HL-60/S4 treated with retinoic acid at 250 ng/mL for 4 days and 3 days (cell line): Measurements from ENCODE around the gene TNRC6B.
"Not testable (repeated sequence)": the region's sequence is repeated elsewhere in the genome, so short reads cannot be mapped to it uniquely, and the experiment has no call there.

Experiments used
- in situ Hi-C: fragments of 300-500 bp; cut with MboI; formaldehyde crosslinking; loops from 2 replicates; pipeline ENCODE4 v1.7.0; 2022; ENCODE audit warnings: low sequenced_read_pairs

TNRC6B gene, protein sequence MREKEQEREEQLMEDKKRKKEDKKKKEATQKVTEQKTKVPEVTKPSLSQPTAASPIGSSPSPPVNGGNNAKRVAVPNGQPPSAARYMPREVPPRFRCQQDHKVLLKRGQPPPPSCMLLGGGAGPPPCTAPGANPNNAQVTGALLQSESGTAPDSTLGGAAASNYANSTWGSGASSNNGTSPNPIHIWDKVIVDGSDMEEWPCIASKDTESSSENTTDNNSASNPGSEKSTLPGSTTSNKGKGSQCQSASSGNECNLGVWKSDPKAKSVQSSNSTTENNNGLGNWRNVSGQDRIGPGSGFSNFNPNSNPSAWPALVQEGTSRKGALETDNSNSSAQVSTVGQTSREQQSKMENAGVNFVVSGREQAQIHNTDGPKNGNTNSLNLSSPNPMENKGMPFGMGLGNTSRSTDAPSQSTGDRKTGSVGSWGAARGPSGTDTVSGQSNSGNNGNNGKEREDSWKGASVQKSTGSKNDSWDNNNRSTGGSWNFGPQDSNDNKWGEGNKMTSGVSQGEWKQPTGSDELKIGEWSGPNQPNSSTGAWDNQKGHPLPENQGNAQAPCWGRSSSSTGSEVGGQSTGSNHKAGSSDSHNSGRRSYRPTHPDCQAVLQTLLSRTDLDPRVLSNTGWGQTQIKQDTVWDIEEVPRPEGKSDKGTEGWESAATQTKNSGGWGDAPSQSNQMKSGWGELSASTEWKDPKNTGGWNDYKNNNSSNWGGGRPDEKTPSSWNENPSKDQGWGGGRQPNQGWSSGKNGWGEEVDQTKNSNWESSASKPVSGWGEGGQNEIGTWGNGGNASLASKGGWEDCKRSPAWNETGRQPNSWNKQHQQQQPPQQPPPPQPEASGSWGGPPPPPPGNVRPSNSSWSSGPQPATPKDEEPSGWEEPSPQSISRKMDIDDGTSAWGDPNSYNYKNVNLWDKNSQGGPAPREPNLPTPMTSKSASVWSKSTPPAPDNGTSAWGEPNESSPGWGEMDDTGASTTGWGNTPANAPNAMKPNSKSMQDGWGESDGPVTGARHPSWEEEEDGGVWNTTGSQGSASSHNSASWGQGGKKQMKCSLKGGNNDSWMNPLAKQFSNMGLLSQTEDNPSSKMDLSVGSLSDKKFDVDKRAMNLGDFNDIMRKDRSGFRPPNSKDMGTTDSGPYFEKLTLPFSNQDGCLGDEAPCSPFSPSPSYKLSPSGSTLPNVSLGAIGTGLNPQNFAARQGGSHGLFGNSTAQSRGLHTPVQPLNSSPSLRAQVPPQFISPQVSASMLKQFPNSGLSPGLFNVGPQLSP (N-terminal part only)

DNA sequence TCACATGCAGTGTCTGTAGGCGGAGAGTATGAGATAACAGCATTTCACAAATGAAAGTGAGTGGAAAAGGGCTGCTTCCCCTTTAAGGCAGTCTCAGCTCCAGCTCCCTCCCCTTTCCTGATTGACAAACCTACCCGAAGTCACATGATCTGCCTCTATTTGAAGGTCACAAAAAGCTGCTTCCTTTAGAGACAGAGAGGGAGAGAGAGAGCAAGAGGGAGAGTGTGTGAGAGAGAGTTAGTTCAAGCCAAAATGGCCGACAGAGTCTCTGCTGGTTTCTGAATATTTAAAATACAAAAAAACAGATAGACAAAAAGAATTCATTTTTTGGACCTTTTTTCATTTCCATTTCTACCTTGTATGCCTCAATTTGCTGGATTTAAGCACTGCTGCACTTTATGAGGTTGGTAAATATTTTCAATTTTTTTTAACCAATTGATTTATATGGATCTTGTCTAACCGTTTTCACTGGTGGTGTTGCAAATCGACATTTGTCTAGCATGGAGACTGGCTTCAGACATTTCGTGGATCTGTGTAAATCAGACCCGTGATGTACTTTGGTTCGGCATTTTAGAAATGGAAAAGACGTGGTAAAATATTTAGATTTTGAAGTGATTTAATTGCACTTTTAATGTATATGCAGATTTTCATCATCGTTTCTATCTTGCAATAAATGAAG is at the start of gene TNRC6B:
TSS of gene TNRC6B (plus strand) at position 188 of the 679 bp plus-strand sequence. CDS start at position 399, 211 bp downstream.
- in situ Hi-C loops = no loop called here

DNA sequence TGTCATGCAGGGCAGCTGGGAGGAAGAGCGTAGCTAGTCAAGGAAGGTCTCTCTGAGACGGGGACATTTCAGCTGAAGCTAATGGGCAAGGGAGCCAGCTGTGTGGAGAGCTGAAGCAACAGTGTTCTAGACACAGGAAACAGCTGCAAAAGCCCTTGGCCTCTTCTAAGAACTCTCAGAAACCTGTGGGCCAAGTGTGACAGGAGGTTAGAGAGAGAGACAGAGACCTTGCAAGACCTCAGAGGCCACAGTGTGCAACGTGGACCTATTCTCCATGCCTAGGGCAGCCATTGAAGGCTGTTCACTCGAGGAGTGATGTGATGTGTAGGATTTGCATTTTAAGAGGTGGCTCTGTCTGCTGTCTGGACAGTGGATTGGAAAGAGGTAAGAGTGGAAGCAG is 48.7 kb upstream of the TNRC6B start:
- in situ Hi-C loops = no loop called here

DNA sequence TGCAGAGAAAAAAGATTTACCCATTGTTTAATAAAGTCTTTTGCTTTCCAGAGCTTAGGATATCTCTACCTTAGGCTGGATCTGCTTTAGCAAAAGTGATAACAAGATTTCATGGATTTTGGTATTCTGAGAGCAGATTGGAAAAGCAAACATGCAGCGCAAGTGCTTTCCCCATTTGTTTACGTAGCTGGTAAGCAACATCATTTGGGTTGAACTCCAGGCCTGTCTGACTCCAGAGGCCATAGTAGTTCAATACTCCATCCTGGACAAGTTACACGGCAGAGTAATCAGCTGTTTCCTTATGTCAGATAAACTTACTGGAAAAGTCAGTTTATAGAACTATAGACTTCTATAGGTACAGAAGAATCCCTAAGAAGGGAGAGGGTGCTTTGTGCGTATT is 40.6 kb upstream of the TNRC6B start:
- in situ Hi-C loops = no loop called here

DNA sequence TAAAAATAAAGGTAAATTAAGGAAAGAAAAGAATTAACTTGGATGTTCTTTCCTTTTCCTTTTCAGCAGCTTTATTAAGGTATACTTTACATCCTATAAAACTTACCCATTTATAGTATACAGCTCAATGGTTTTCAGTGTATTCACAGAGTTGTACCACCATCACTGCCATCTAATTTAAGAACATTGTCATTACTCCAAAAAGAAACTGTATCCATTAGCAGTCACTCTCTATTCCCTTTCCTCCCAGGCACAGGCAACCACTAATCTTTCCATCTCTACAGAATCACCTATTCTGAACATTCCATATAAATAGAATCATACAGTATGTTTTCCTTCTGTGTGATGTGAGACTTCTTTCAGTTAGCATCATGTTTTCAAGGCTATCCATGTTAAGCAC is 38.9 kb upstream of the TNRC6B start:
- in situ Hi-C loops = no loop called here

DNA sequence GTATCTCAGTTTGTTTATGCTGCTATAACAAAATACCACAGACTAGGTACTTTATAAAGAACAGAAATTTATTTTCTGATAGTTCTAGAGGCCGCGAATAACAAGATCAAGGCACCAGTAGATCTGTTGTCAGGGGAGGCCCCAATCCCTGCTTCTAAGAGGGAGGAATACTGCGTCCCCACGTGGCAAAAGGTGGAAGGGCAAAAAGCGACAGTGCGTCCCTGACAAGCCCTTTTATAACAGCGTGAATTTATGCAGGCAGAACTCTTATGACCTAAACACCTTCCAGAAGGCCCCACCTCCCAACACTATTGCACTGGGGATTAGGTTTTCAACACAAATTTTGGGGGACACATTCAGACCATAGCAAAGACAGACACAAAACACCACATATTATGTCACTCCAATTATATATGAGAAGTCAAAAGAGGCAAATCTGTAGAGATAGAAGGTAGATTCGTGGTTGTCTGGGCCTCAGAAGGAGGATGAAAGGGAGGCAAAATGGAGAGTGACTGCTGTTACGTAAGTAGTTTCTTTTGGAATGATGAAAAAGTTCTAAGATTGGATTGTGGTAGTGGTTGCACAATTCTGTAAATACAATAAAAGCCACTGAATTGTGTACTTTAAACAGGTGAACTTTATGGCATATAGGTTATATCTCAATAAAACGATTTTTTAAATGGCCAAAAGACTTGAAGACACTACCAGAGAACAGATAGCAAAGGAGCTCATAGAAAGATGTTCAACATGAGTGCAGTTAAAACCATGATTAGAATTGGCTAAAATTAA is 30.1 kb upstream of the TNRC6B start:
- in situ Hi-C loops = no loop called here

DNA sequence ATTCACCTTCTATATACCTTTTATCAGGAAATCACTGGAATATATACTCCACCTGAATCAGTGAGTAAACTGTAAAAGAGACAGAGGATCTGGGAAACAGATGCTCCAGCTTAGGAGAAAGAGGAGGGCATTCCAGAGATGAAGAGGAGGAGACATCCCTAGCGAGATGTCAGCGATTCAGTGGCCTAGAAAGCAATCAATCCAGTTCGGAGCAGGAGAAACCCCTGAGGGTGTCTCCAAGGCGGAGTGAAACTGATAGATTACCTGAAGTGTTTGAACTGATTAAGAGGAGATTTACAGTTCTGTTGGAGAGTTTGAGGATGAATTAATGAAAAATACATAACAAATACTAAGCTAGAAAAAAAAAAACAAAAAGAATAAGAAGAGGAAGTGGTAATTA is 24.5 kb upstream of the TNRC6B start:
- in situ Hi-C loops = no loop called here

DNA sequence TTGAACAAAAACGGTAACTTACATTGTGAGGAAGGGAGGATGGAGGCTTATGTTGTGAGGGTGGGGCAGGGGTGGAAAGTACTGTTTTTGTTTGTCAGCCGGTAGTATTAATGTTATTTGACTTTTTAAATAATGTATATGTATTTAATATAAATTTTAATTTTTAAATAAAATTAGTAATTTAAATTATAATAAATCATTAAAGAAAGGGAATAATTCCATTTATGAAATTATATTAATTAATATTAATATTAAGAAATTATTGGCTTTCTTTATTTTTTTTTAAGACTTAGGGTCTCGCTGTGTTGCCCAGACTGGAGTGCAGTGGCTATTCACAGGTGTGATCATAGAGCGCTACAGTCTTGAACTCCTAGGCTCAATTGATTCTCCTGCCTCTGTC is 24.0 kb upstream of the TNRC6B start:
- in situ Hi-C loops = no loop called here

DNA sequence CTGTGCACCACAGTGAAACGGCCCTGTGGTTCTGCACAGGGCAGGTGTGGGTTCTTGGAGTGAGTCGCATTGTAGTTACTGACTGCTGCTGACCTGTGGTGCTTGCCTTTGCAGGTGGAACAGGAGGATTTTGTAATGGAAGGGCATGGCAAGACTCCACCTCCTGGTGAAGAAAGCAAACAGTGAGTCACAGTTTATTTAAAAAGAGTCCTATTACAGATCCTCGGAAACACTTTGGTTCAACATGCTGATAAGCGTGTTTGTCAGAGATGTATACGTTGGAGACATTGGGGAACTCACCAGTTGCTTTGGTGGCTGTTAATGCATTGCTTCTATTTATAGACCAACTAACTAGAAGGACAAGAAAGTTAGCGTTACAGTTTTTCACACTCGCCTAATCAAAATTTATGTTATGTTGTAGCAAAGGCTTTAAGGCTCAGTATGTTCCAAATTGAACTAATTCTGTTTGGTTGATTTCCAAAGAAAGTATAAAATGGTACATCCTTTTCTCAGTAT is 21.7 kb upstream of the TNRC6B start:
- in situ Hi-C loops = no loop called here

DNA sequence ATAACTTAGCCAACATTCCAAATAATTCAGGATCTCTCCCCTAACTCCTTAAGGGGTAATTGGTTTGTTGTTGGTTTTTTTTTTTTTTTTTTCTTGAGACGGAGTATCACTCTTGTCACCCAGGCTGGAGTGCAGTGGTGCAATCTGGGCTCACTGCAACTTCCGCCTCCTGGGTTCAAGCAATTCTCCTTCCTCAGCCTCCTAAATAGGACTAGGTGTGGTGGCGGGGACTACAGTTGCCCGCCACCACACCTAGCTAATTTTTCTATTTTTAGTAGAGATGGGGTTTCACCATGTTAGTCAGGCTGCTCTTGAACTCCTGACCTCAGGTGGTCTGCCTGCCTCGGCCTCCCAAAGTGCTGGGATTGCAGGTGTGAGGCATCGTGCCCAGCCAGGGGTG is 21.0 kb upstream of the TNRC6B start:
- in situ Hi-C loops = not testable (repeated sequence)

DNA sequence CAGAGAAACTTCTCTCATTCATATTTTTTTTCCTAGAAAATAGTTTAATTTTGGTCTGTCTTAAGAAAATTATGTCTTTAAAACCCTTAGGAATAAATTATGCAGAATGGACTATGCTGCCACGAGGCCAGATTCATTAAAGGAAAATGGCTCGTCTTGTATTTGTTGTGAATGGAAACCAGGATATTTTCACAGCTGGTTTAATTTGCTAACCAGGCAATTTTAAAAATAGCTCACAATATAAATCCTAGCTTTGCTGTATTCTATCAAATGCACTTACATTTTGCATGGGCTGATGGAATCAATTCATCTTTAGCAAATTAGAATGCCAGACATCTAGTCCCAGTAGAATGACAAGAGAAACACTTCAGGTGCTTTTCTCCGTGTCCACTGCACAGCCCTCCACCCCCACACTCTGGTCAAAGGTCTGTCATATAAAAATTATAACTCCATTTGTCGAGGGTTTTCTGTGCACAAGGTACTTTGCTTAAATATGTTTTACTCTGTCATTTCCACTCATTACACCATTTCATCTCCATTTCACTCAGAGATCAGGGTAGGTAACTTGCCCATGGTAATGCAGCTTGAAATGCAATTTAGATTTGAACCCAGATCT is 20.3 kb upstream of the TNRC6B start:
- in situ Hi-C loops = no loop called here

DNA sequence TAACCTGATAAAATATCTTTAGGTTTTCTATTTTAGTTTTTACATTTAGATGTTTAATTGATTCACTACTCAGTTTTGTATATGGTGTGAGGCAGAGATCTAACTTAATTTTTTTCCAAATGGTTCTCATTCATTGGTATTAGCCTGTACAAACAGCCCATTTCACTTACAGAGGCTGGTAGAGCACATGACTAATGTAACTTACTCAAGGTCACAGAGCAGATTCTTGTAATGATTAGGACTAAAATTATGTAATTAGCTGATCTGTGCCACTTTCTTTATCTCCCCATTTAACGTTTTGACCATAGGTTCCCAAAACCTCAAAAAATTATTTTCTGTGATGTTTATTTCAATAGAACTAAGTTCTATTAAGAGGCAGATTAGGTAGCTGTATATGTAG is 16.5 kb upstream of the TNRC6B start:
- in situ Hi-C loops = no loop called here

DNA sequence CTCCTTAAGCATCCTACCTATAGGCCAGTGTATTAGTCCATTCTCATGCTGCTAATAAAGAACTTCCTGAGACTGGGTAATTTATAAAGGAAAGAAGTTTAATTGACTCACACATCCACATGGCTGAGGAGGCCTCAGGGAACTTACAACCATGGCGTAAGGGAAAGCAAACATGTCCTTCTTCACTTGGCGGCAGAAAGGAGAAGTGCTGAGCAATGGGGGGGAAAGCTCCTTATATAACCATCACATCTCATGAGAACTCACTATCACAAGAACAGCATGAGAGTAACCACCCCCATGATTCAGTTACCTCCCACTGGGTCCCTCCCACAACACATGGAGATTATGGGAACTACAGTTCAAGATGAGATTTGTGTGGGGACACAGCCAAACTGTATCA is 12.2 kb upstream of the TNRC6B start:
- in situ Hi-C loops = not testable (repeated sequence)

DNA sequence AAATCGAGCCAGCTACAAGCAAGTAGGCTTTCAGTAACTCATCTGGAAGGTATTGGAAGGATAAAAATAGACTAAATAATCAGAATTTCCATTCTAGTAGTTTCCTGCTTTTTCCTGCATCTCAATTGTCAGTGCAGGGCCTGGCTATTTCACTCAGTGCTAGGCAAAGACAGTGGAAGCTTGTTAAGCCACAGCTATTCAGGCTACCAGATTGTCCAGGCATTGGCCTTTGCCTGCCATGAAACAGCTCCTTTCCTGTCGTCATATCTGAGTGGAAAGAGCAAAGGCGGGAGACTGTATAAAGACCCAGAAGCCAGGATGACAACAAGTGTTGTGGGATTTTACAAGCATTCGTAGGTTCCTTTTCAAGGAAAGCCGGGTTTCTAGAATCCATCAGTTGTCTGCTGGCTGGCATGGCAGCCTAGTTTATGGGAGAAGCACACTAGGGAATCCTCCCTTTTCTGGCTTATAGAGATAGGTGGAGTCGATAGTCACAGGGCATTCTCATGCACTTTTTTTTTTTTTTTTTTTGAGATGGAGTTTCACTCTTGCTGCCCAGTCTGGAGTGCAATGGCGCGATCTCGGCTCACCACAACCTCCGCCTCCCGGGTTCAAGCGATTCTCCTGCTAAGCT is 2.0 kb upstream of the TNRC6B start:
- in situ Hi-C loops = no loop called here

DNA sequence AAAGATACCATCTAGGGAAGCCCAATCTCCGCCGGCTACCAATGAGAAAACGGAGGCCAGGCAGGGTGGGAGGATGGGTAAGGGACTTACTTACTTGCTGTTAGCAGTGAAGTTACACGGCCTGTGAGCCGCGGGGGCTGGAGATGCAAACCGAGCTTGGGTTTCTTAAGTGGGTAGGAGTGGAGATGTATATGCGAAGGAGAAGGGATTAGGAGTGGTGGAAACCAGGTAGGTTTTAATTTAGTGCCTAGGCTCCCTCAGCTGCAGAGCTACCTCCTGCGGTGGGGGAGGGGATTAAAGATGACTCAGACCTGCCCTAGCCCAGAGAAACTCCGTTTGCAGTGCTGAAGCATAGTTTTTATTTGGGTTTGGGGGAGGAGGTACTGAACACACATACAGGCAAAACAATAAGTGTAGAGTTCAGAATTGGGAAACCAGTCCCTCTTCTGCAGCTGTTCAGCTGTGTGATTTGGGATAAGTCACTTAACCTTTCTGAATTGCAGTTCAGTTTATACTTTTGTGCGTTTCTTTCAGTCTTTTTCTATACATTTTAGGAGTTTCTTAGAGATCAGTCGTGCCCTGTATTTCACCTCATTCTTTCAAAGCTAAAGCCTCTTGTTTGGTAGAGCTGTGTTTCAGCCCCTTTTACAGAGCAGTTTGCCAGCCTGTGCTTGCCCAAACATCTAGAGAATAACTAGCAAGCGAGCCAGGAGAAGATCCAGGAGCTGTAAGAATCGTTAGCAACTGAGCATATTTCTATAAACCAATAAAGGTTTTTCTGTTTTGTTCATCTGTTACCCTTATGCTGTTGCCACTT is 596 bp upstream of the TNRC6B start:
- in situ Hi-C loops = no loop called here

DNA sequence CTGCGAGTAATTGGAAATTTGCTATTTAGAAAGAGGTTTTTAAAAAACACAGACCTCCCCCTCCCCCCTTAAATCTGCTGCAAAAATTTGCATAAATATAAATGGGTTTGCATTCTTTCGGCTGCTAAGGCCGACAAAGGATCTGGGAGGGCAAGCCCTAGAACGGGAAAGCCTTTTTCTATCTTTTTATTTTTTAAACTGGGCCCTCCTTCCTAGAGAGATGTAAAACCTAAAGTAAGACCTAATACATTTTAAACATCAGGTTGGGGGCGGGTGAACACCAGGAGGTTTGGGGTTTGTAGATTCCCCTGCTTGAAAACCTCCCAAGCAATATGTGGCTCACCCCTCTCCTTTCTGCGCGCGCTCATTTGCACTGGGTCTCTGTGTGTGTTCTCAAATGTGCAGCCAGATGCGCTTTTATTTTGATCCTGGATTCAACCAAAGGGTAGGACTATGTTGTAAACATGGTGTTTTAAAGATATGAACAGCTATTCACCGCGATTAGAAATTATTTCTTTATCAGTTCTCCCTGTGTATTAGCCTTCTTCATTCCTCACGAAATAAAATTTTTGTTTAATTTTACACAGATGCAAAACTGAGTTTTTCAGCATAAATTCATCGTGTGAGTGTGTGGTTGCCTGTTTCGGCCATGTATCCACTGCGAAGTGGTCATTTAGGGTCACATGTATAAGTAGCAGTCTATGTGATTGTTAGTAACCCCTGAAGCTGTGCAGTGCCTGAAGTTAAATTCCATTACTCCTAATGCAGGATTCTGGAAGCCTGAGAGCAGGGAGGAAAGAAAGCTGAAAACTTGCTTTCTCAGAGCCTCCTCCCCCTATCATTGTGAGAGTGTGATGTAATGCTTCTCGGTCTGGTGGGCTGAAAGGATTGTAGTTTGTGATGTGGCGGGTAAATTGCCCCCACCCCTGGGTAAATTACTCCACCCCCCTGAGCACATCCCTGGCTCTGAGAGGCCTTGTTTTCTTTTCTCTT is 988 bp downstream of the TNRC6B start:
- in situ Hi-C loops = no loop called here

DNA sequence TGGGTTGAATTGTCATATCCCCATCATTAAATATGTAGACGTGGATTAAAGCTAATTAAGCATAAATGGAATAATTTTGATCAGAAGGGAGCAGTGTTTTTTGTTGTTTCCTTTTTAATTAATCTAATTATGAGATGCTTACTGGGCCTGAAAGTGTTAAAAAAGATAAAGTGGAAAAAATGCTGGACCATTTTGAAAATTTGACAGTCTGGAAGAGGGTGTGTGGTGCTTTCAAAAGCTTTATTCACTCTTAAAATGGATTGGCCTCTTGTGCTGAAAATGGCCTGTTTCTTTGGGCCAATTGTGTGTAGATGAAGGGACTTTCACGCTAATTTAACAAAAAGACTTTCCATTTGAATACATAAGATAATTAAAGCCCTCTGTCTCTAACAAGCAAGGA is 1.8 kb downstream of the TNRC6B start:
- in situ Hi-C loops = no loop called here

DNA sequence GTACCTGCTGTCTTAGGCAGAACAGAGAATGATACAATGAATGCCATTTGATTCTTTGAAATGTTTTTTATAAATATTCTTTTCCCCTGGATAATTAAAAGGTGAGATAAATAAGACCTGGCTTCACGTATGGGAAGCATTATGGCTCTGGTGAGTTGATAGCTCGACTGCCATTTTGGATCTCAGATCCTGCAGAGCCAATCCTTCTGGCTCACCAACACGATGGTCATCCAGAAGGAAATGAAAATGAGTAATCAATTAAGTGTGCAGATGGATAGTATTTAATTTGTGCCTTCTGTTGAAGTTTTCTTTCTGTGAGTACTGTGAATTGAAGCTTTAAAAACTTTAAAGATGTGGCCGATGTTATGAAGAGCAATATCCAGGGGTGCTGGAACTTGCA is 2.7 kb downstream of the TNRC6B start:
- in situ Hi-C loops = no loop called here
